HCT116 (cell line): ENCODE results near the gene PACRG. TPM values are rescaled to one million over a fixed set of nuclear protein-coding genes. Genes with fewer than 3 reads are reported as not detected.

Source experiments
- ATAC-seq: fragments of 200-7000 bp; cut with Tn5 transposase; 2 replicates; pipeline ENCODE4 v1.9.1; 2020; ENCODE audit warnings: mild to moderate bottlenecking, moderate library complexity
- BruUV-seq: library from RNA; stranded (reverse); fragments of 400-500 nt; replicated peaks from 2 replicates; lab custom pipeline; 2021; lab: Mats Ljungman, UMichigan
- CTCF ChIA-PET: fragments of 300-600 bp; sonication (Branson Sonifier 250); formaldehyde crosslinking; loops from one replicate; lab custom pipeline; 2021; ENCODE audit warnings: antibody characterized with exemption; lab: Charles Lee
- POLR2A ChIA-PET: fragments of 300-600, 350-600 bp; sonication (Branson Sonifier 250); formaldehyde crosslinking; loops from one replicate; lab custom pipeline; 2021; ENCODE audit warnings: antibody characterized with exemption; lab: Charles Lee
- RAD21 ChIA-PET, 2 experiments: fragments of 300-600 bp; sonication (Branson Sonifier 250); formaldehyde crosslinking; loops; one replicate each; lab custom pipeline; 2023; ENCODE audit warnings: low total read pairs in 2 of 2; ENCODE audit not compliant: uncharacterized antibody in 2 of 2, unreplicated experiment in 2 of 2, low non-redundant PET in 1 of 2; lab: Charles Lee
- DNase-seq: peaks from one replicate; pipeline ENCODE4 v3.0.0-alpha.2; 2010; ENCODE audit warnings: low read depth, low spot score
- H2AFZ ChIP-seq: fragments of 200-600 bp; shearing (Covaris generic), sonication (generic); 2 replicates; pipeline ENCODE4 v1.6.1; 2017; ENCODE audit warnings: low read depth, mixed run types, mixed read lengths, antibody characterized with exemption, low read length; ENCODE audit not compliant: poor library complexity, severe bottlenecking
- H3K27ac ChIP-seq: 2 replicates; pipeline ENCODE4 v1.5.1; 2012; ENCODE audit warnings: low read depth, low read length
- H3K27me3 ChIP-seq: fragments of 200-600 bp; sonication (generic); 2 replicates; pipeline ENCODE4 v1.6.1; 2016; ENCODE audit warnings: mixed run types, low read length, mixed read lengths; ENCODE audit not compliant: insufficient read depth
- H3K36me3 ChIP-seq, 2 experiments: fragments of 200-500 bp in 1 of 2; fragments of 200-600 bp in 1 of 2; sonication (Bioruptor generic) in 1 of 2; sonication (generic) in 1 of 2; 2 replicates each; pipeline versions ENCODE4 v1.5.1 to v1.6.1; 2014 to 2016; ENCODE audit warnings: low read length in 2 of 2, inconsistent platforms in 1 of 2, mixed read lengths in 1 of 2, mixed run types in 1 of 2; ENCODE audit not compliant: insufficient read depth in 2 of 2, control insufficient read depth in 1 of 2
- H3K4me1 ChIP-seq, 2 experiments: fragments of 200-600 bp in 1 of 2; sonication (generic) in 1 of 2; 2 replicates each; pipeline versions ENCODE4 v1.5.1 to v1.6.1; 2012 to 2017; ENCODE audit warnings: low read length in 2 of 2, inconsistent platforms in 1 of 2, mild to moderate bottlenecking in 1 of 2, mixed read lengths in 1 of 2, mixed run types in 1 of 2, moderate library complexity in 1 of 2; ENCODE audit not compliant: insufficient read depth in 2 of 2, control insufficient read depth in 1 of 2
- H3K4me2 ChIP-seq: fragments of 200-600 bp; sonication (generic); 2 replicates; pipeline ENCODE4 v1.6.1; 2017; ENCODE audit warnings: mixed run types, low read length, mixed read lengths
- H3K4me3 ChIP-seq, 2 experiments: fragments of 200-600 bp in 1 of 2; sonication (generic) in 1 of 2; replicated peaks in 1 of 2; 2 replicates each; pipeline ENCODE4 v1.5.1; 2011 to 2016; ENCODE audit warnings: low read length in 2 of 2, control low read depth in 1 of 2, low read depth in 1 of 2, mild to moderate bottlenecking in 1 of 2, mixed read lengths in 1 of 2, mixed run types in 1 of 2
- H3K79me2 ChIP-seq: fragments of 200-600 bp; sonication (generic); 2 replicates; pipeline ENCODE4 v1.6.1; 2017; ENCODE audit warnings: mild to moderate bottlenecking, mixed run types, low read length, moderate library complexity, mixed read lengths; ENCODE audit not compliant: insufficient read depth
- H3K9ac ChIP-seq: fragments of 200-600 bp; sonication (generic); 2 replicates; pipeline ENCODE4 v1.6.1; 2016; ENCODE audit warnings: low read length, mixed read lengths
- H3K9me2 ChIP-seq: fragments of 200-600 bp; sonication (generic), shearing (Covaris generic); 2 replicates; pipeline ENCODE4 v1.6.1; 2017; ENCODE audit warnings: mixed run types, mild to moderate bottlenecking, moderate library complexity; ENCODE audit not compliant: insufficient read depth
- H3K9me3 ChIP-seq, 2 experiments: fragments of 200-500 bp in 1 of 2; fragments of 200-600 bp in 1 of 2; sonication (Bioruptor generic) in 1 of 2; sonication (generic) in 1 of 2; 2 replicates each; pipeline ENCODE4 v1.6.1; 2014 to 2017; ENCODE audit warnings: low read length in 2 of 2, mixed read lengths in 2 of 2, inconsistent platforms in 1 of 2, low read depth in 1 of 2, mild to moderate bottlenecking in 1 of 2, mixed run types in 1 of 2, moderate library complexity in 1 of 2; ENCODE audit not compliant: control insufficient read depth in 1 of 2, insufficient read depth in 1 of 2
- H4K20me1 ChIP-seq: fragments of 200-600 bp; sonication (generic), shearing (Covaris generic); 2 replicates; pipeline ENCODE4 v1.6.1; 2017; ENCODE audit warnings: mixed run types, mild to moderate bottlenecking, moderate library complexity; ENCODE audit not compliant: insufficient read depth
- CBX3 ChIP-seq: IDR thresholded peaks from 2 replicates; pipeline ENCODE4 v1.6.1; 2012; ENCODE audit warnings: low read depth
- CTCF ChIP-seq, 3 experiments: fragments of 200-600 bp in 1 of 3; sonication (generic) in 1 of 3; IDR thresholded peaks in 2 of 3; conservative IDR thresholded peaks in 1 of 3; 2 replicates each; pipeline ENCODE4 v1.5.1; 2012 to 2017; ENCODE audit warnings: low read depth in 2 of 3, low read length in 2 of 3, antibody characterized with exemption in 1 of 3, borderline replicate concordance in 1 of 3, control low read depth in 1 of 3, mild to moderate bottlenecking in 1 of 3, mixed read lengths in 1 of 3, mixed run types in 1 of 3, moderate library complexity in 1 of 3; ENCODE audit not compliant: insufficient read depth in 1 of 3
- EGR1 ChIP-seq: IDR thresholded peaks from 2 replicates; pipeline ENCODE4 v1.6.1; 2012; ENCODE audit warnings: low read depth
- ELF1 ChIP-seq: IDR thresholded peaks from 2 replicates; pipeline ENCODE4 v1.6.1; 2012; ENCODE audit warnings: low read depth, borderline replicate concordance
- POLR2A ChIP-seq: IDR thresholded peaks from 2 replicates; pipeline ENCODE4 v1.7.0; 2011; ENCODE audit warnings: borderline replicate concordance; ENCODE audit not compliant: insufficient read depth, insufficient read length; ENCODE audit errors: extremely low read depth
- REST ChIP-seq: IDR thresholded peaks from 2 replicates; pipeline ENCODE4 v1.6.1; 2012; ENCODE audit warnings: low read depth
- SIN3A ChIP-seq: IDR thresholded peaks from 2 replicates; pipeline ENCODE4 v1.6.1; 2012; ENCODE audit warnings: low read depth
- SP1 ChIP-seq: IDR thresholded peaks from 2 replicates; pipeline ENCODE4 v1.6.1; 2012; ENCODE audit warnings: low read depth
- intact Hi-C: fragments of 100-400 bp; cut with micrococcal nuclease; formaldehyde crosslinking; loops from 2 replicates; pipeline ENCODE4 v1.10.0; 2022
- total RNA-seq: library from RNA; stranded (reverse); gene quantifications from one replicate; pipeline ENCODE4 v1.2.1, GENCODE V29; 2021; ENCODE audit not compliant: unreplicated experiment

The PACRG gene
- total RNA-seq, 1 experiment from 2014 or later: 0.71 TPM

DNA sequence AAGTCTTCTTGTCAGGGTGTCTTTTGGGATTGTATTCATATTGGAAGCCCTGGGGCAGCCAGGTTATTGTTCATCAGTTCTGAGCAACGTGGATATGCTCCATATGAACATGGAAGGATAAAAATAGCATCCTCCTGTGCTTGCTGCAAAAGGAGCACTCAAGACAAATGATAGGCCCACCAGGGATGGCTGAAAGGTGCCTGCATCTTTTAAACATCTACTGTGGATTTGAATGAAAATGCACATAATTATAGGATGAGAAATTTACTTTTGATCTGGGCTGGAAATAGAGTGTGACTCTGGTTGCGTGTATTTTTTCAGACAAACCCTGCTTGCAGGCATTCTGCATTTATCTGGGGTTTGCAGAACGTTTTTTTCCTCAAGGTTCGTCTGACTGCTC is 299.1 kb downstream of the PACRG start (continued):
- no peak for TF ChIP-seq REST
- no peak for TF ChIP-seq POLR2A
- no peak for TF ChIP-seq EGR1
- TF ChIP-seq, all 23 proteins: peak for 0

DNA sequence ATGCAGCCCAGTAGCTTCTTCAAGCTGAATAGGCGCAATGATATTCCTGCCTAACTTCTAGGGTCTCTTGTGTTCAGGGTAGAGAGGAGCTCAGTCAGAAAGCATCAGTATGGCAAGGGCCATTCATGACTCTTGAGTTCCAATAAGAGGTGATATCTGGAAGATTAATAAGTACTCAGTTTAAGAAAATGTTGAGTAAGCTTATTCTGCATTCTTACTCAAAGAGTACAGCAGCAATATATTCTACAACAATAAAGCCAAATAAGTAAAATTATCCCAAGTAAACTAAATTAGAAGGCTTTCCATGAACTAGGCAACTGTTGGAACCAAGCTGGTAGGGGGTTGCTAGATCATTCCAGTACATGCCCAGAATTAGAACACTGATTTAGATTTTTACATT is 303.2 kb downstream of the PACRG start:
- POLR2A ChIA-PET: no interaction called here
- ATAC-seq (no peak), DNase-seq (no peak)
- H2AFZ ChIP-seq: no peak overlapping the region
- no peak overlapping the region for H3K4me2 ChIP-seq
- H3K9me2 ChIP-seq: no peaks in the 10 kb centered on the region
- RAD21 ChIA-PET: no interaction called here
- H4K20me1 ChIP-seq: no peaks in the 10 kb centered on the region
- intact Hi-C loops: no loop called here
- no peaks in the 10 kb centered on the region; a peak in 1 of 4 replicates for H3K9me3 ChIP-seq
- BruUV-seq: no TSS peak
- peaks cover 0 to 3% of the 10 kb centered on the region in 2 experiments; a peak in 1 of 4 replicates for H3K4me1 ChIP-seq
- H3K27me3 ChIP-seq: no peaks in the 10 kb centered on the region
- H3K79me2 ChIP-seq: no peaks in the 10 kb centered on the region
- no peak overlapping the region for H3K4me3 ChIP-seq
- H3K27ac ChIP-seq: no peak overlapping the region
- TF ChIP-seq CTCF (IDR thresholded peaks at IDR 0.05 in 2 of 3, conservative IDR thresholded peaks at IDR 0.05 in 1 of 3; ENCODE audit: borderline replicate concordance in 1 of 3, insufficient read depth in 1 of 3, low read depth in 2 of 3, low read length in 2 of 3) (no peak), SP1 (no peak), ELF1 (no peak), CBX3 (no peak), SIN3A (no peak)
- no peak overlapping the region for H3K9ac ChIP-seq
- no peaks in the 10 kb centered on the region for H3K36me3 ChIP-seq
- CTCF ChIA-PET: no interaction called here
